Activated naive CD8-positive, alpha-beta T cell treated with anti-CD3 and anti-CD28 coated beads, Interleukin-2, amount 10 ng/mL, durations not matched to agents 7 days and 5 days (primary cell): ENCODE measurements around the gene ZNF215. TPM values are rescaled to one million over a fixed set of nuclear protein-coding genes. Genes with fewer than 3 reads are reported as not detected.
"Not testable (repeated sequence)": the region's sequence is repeated elsewhere in the genome, so short reads cannot be mapped to it uniquely, and the experiment has no call there.

ENCODE experiments used
- ATAC-seq: fragments of 150-1000 bp; cut with Tn5 transposase; one replicate; pipeline ENCODE4 v1.10.0; 2021; ENCODE audit warnings: low read depth, moderate library complexity
- POLR2A ChIA-PET: fragments of 350-600 bp; sonication (Branson Sonifier 250); formaldehyde crosslinking; loops from one replicate; lab custom pipeline; 2021; ENCODE audit warnings: antibody characterized with exemption; lab: Charles Lee
- DNase-seq: peaks from one replicate; pipeline ENCODE4 v3.0.0; 2021
- H3K27ac Mint-ChIP-seq: one replicate; pipeline ENCODE4 v1.8.0; 2022; ENCODE audit warnings: mild to moderate bottlenecking, mixed read lengths
- H3K27me3 Mint-ChIP-seq: one replicate; pipeline ENCODE4 v1.8.0; 2022; ENCODE audit warnings: mild to moderate bottlenecking, moderate library complexity, mixed read lengths
- H3K36me3 Mint-ChIP-seq: one replicate; pipeline ENCODE4 v1.8.0; 2021; ENCODE audit warnings: mild to moderate bottlenecking, mixed read lengths
- H3K4me1 Mint-ChIP-seq: one replicate; pipeline ENCODE4 v1.8.0; 2021; ENCODE audit warnings: mixed read lengths
- H3K4me3 Mint-ChIP-seq: one replicate; pipeline ENCODE4 v1.8.0; 2022; ENCODE audit warnings: mild to moderate bottlenecking, moderate library complexity, mixed read lengths
- H3K9me3 Mint-ChIP-seq: one replicate; pipeline ENCODE4 v1.8.0; 2021; ENCODE audit warnings: mixed read lengths
- total RNA-seq, 2 experiments: library from RNA; stranded (reverse); gene quantifications; one replicate each; pipeline ENCODE4 v1.2.3, GENCODE V29; 2021

Gene ZNF215
- total RNA-seq, 2 experiments from 2014 or later = 0.91 to 1.1 TPM

- H3K4me3 Mint-ChIP-seq, H3K9me3 Mint-ChIP-seq, H3K4me1 Mint-ChIP-seq, H3K27me3 Mint-ChIP-seq, POLR2A ChIA-PET, DNase-seq, ATAC-seq, H3K27ac Mint-ChIP-seq, H3K36me3 Mint-ChIP-seq: not testable (repeated sequence)
These were observed 43.6 kb downstream of the ZNF215 start for GRCh38 chr11:6969854-6970253.

GRCh38 chr11:6979365-6979764, 53.1 kb downstream of the ZNF215 start:
- Mint-ChIP-seq H3K4me1 (no peaks in the 10 kb centered on the region), H3K36me3 (no peaks in the 10 kb centered on the region), H3K4me3 (no peak overlapping the region), H3K9me3 (no peaks in the 10 kb centered on the region), H3K27me3 (peaks cover 2% of the 10 kb centered on the region), H3K27ac (no peak overlapping the region)
- no peak for ATAC-seq
- DNase-seq = no peak
- POLR2A ChIA-PET = no interaction called here

GRCh38 chr11:6986487-6986886, 60.3 kb downstream of the ZNF215 start:
- Mint-ChIP-seq H3K4me1 (no peaks in the 10 kb centered on the region), H3K9me3 (no peaks in the 10 kb centered on the region), H3K27ac (no peak overlapping the region), H3K36me3 (no peaks in the 10 kb centered on the region), H3K27me3 (no peaks in the 10 kb centered on the region), H3K4me3 (no peak overlapping the region)
- POLR2A ChIA-PET = no interaction called here
- ATAC-seq (no peak), DNase-seq (no peak)

GRCh38 chr11:6988506-6988905, 62.3 kb downstream of the ZNF215 start:
- ATAC-seq = no peak
- POLR2A ChIA-PET = no interaction called here
- Mint-ChIP-seq H3K4me3 (no peak overlapping the region), H3K27ac (no peak overlapping the region), H3K36me3 (no peaks in the 10 kb centered on the region), H3K9me3 (no peaks in the 10 kb centered on the region), H3K4me1 (no peaks in the 10 kb centered on the region), H3K27me3 (no peaks in the 10 kb centered on the region)
- no peak for DNase-seq

GRCh38 chr11:6991227-6991626, 65.0 kb downstream of the ZNF215 start:
- Mint-ChIP-seq H3K27ac (no peak overlapping the region), H3K4me3 (no peak overlapping the region), H3K4me1 (no peaks in the 10 kb centered on the region), H3K36me3 (no peaks in the 10 kb centered on the region), H3K27me3 (peaks cover 2% of the 10 kb centered on the region), H3K9me3 (no peaks in the 10 kb centered on the region)
- POLR2A ChIA-PET = no interaction called here
- no peak for ATAC-seq
- DNase-seq = no peak

- ATAC-seq = no peak
- no peak overlapping the region for H3K4me3 Mint-ChIP-seq
- H3K36me3 Mint-ChIP-seq = no peaks in the 10 kb centered on the region
- peaks cover 2% of the 10 kb centered on the region for H3K27me3 Mint-ChIP-seq
- no peak overlapping the region for H3K27ac Mint-ChIP-seq
- no peaks in the 10 kb centered on the region for H3K9me3 Mint-ChIP-seq
- DNase-seq = no peak
- POLR2A ChIA-PET = no interaction called here
- no peaks in the 10 kb centered on the region for H3K4me1 Mint-ChIP-seq
These were observed 65.8 kb downstream of the ZNF215 start for GRCh38 chr11:6992026-6992425.

- DNase-seq = no peak
- Mint-ChIP-seq H3K27me3 (peaks cover 2% of the 10 kb centered on the region), H3K9me3 (no peaks in the 10 kb centered on the region), H3K27ac (no peak overlapping the region), H3K36me3 (no peaks in the 10 kb centered on the region), H3K4me1 (no peaks in the 10 kb centered on the region), H3K4me3 (no peak overlapping the region)
- POLR2A ChIA-PET = no interaction called here
- no peak for ATAC-seq
These were observed 66.5 kb downstream of the ZNF215 start for GRCh38 chr11:6992457-6993417.

- Mint-ChIP-seq H3K4me3 (no peak overlapping the region), H3K4me1 (no peaks in the 10 kb centered on the region), H3K27me3 (peaks cover 6% of the 10 kb centered on the region), H3K9me3 (no peaks in the 10 kb centered on the region), H3K36me3 (no peaks in the 10 kb centered on the region), H3K27ac (no peak overlapping the region)
- POLR2A ChIA-PET = no interaction called here
- no peak for DNase-seq
- ATAC-seq = no peak
These were observed 69.5 kb downstream of the ZNF215 start for GRCh38 chr11:6995703-6996102.

- POLR2A ChIA-PET = no interaction called here
These were observed 78.3 kb downstream of the ZNF215 start for GRCh38 chr11:7004482-7004881.

More at GRCh38 chr11:7004482-7004881, 78.3 kb downstream of the ZNF215 start:
- Mint-ChIP-seq H3K27ac (no peak overlapping the region), H3K4me1 (no peaks in the 10 kb centered on the region), H3K9me3 (no peaks in the 10 kb centered on the region), H3K4me3 (no peak overlapping the region), H3K36me3 (no peaks in the 10 kb centered on the region), H3K27me3 (peaks cover 6% of the 10 kb centered on the region)
- ATAC-seq (no peak), DNase-seq (no peak)

Other genes starting within 250 kb of the ZNF215 start
- gene MRPL17, start 243.1 kb upstream of the ZNF215 start, total RNA-seq = 10 to 100 TPM; 50.9 to 51.4 TPM
- gene OR2AG2, start 154.4 kb upstream of the ZNF215 start, total RNA-seq = not detected
- gene OR2AG1, start 143.4 kb upstream of the ZNF215 start, total RNA-seq = not detected
- under 1 TPM in 1 of 2 experiments, not detected in 1; 0.08 TPM for gene OR6A2, start 126.7 kb upstream of the ZNF215 start, total RNA-seq
- gene OR10A5, start 80.7 kb upstream of the ZNF215 start, total RNA-seq = not detected
- not detected for gene OR10A2, start 63.4 kb upstream of the ZNF215 start, total RNA-seq
- gene OR10A4, start 49.8 kb upstream of the ZNF215 start, total RNA-seq = not detected
- gene OR2D2, start 33.9 kb upstream of the ZNF215 start, total RNA-seq = not detected
- gene OR2D3, start 5.4 kb upstream of the ZNF215 start, total RNA-seq = not detected
- gene ZNF214, start 93.9 kb downstream of the ZNF215 start, total RNA-seq = not detected
- not detected for gene NLRP14, start 94.1 kb downstream of the ZNF215 start, total RNA-seq
- gene RBMXL2, start 162.6 kb downstream of the ZNF215 start, total RNA-seq = not detected